Inflammatory macrophage (primary cell): ENCODE results near the gene ABCC12.

Experiments
- DNase-seq, 2 donors: peaks; one replicate each; pipeline ENCODE4 v3.0.0-alpha.2; 2020 to 2022

ABCC12 gene

DNA sequence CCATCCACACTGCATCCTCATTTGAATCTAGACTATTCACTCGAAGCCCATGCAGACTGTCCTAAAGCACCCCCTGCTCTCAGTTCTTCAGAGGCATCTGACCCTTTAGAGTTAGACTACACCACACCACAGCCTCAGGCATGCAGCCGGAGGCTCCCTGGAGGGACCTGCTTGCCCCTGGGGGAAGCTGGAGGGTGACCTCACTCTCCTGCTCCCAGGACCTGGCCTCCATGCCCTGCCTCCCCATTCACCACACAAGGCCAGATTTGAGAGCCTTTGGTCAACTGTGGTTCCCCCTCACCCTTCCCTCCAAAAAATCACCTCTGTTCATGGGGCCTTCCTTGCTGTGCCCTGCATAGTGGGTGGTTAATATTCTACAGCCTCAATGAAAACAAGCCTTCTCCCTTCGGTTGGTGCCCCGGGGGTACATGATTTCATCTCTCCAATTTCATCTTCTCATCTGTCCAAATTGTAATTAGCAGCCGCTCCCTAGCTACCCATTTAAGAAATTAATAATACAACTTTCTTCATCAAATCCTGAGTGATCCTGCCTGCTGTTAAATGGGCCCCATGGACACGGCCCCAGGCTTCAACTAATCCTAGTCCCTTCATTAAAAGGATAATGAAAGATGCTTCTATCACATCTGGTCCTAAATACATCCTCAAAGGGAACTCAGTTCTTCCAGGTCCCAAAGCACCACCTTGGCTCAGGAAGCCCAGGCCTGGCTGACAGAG, 24.4 kb downstream of the ABCC12 start:
- DNase-seq: no peak

DNA sequence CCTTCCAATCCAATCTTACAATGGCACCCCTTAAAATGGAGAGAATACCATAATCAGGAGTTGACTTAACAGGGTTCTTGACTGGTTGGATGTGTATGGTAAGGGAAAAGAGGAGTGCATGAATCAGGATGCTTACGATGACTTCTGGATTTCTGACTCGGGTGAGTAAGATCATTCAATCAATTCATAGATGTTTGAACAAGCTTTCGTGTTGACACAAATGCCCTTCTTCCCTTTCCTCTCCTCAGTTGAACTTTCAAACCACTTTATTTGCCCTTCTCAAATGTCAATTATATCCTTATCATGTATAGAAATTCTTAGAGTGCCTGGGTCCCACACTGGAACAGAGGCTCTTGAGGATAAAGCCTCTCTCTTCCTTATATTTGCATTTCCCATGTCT, 25.9 kb downstream of the ABCC12 start:
- no peak for DNase-seq

DNA sequence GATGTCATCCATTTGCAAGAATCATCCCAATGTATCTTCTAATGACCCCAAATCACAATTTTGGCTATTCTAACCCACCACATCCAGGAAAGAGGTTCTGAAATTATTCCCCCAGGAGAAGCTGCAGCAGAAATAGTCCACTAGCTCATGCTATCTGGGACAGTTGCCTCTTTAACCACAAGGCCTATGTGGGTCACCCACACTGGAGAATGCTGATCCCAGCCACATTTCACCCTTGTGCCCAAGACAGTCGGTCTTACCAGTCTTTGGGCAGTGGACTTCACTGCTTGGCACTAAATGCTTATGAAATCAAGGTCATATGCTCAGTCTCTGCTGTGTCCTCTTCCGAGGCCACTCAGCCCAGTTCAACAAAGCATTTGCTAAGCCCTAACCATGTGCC, 27.0 kb downstream of the ABCC12 start:
- DNase-seq: no peak

DNA sequence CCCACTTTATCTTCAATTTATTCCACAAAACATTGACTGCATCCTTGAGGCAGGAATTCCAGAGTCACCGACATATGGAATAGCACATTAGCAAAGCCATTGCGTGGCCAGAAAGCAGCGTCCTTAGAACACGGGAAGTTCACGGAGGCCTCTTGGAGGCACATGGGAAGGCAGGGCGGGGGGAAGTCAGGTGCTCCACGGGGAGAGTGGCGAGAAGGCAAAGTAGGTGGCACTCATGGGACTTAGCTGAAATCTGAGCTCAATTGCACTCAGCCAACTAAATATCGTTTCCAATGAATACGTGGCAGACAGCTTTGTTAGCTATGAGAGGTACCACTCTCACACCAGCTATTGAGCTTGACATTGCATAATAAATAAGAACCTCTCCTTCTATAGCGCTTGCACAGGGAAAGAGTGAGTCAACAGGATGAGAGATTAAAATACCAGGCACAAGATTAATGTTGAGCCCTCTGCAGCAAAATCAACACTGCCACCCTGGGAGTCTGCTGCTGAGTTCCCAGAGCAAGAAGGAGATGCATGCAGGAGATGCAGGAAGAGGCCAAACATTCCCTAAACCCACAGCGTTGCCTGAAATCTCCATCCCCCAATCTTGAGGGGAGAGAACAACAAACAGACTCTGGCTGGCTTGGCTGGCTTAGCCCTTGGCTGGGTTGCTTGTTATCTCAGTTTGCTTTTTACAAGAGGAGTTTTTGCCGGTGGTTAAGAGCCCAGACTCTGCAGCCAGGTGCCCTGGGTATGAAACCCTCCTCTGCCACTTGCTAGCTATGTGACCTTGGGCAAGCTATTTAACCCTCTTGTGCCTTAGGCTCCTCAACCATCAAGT, 28.8 kb downstream of the ABCC12 start:
- no peak for DNase-seq

DNA sequence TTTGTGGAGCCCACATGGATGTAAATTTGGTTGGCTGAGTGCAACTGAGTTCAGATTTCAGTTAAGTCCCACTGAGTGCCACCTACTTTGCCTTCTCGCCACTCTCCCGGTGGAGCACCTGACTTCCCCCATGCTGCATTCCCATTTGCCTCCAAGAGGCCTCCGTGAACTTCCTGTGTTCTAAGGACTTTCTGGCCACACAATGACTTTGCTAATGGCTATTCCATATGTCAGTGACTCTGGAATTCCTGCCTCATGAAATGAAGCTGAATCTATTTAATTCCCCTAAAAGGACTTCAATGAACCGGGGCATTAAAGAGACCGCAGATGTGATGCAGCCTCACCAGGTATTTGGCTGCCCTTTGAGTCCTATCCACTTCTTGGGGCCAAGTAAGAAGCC, 29.9 kb downstream of the ABCC12 start:
- no peak for DNase-seq

DNA sequence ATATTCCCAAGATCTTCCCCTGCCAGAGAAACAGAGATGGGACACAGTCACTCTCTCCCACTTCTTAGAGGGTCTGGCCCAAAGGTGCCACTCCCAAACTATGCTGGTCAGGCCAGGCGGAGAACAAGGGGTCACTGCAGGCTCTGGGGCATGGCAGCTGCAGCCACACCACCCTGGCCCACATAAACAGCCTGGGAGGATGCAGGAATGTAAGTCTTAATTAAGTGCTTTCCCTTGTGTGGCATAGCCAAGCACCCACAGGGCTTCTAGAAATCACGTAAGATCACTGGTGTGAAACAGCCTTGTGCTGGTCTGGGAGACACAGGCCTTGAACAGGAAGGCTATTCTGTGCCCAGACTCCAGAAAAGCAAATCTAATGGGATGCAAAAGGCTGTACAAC, 31.5 kb downstream of the ABCC12 start:
- DNase-seq: no peak

DNA sequence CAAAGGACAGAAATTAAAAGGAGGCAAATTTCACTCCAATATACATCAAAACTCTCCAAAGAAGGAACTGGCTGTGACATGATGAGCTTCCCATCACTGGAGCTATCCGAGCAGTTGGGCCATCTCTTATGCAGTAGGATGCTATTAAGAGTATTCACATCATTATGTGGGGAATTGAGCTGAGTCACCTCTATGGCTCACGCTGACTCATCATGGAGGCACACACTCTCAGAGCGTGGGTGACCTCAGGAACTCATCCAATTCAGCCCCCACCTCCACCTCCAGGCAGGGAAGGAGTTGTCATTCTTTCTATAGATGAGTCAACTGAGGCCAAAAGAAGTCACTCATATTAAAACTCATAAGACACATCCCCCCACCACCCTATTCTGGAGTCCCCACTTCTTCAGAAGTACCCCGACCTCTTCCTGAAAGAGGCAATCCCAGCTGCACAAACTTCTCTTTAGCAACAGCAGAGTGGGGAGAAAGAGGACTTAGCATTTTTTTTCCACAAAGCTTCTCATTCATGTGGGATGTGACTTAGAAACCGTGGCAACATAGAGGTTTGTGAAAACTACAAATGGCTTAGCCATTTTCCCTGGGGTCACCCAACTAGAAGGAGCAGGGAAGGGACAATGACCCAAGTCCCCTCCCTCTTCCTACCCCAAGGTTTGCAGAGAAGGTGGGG, 32.5 kb downstream of the ABCC12 start:
- DNase-seq: peak; percentile 27 to 74

DNA sequence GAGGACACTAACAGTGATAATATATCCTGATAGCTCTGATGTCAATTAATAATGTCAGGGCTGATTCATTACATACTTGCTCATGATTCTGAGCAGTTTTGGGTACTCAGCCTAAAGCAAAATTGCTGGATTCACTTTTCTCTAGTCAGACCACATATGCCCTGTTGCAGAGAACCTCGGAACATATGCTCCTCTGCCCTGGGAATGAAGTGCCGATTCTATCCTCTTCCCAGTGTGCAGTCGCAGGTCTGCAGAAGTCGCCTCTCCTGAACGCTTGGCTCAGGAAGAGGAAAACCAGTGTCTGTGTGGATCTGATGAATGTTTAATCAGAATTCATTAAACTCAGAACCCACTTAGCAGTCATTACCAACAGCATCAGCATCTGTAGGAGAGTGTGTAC, 34.5 kb downstream of the ABCC12 start:
- no peak for DNase-seq

DNA sequence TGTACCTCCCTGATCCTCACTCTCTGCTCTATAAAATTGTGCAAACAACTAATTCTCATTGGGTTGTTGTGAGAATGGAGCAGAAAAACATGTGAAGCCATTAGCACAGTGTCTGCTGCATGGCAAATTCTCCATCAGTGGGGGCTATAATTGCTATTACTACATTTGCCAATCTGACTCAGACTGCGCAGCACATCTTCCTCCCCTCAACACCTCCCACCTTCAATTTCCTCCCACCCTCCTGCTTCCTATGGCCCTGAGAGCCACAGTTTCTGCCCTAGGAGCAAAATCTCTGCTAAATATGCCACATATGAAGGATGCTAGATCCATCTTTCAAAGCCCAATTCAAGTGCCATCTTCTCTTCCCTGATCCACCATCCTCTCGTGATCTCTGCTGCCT, 37.0 kb downstream of the ABCC12 start:
- no peak for DNase-seq

DNA sequence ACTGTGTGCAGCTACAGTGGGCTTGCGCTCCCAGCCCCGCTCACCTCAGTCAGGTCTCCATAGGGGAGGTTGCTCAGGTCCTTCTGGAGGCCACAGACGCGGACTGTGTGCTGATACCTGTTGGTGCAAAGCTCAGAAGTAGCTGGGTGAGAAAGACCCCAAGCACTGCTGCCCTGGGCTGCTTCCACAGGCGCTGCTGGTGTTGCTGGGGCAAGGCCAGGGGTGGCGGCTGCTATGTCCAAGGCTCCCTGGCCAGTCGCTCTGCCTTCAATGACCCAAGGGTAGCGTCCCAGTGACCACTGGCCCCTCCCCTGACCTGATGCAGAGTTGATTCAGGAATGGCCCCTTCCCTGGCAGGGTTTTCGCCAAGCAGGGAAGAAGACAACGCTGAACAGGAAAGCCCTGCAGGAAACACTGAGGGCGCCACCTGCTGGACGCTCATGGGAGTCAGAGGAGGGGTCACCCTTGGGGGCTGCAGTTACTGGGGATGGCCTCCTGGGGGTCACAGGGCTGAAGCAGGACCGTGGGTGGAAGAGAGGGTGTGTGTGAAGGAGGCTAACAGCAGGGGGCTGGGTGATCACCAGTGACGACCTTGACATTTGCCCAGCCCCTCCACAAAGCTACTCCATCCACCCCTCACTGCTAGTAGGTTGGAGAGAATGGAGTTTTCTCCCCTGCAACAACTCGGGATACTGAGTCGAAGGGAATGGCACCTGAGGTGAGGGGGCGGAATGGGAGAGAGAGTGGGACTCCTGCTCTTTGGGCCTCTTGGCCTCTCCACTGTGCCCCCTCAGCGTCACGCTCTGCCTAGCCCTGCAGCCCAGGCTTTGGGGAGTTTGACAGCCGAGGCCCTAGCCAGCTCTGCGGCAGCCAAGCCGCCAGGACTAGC, 38.3 kb downstream of the ABCC12 start:
- peak; percentile 17 to 41 for DNase-seq

DNA sequence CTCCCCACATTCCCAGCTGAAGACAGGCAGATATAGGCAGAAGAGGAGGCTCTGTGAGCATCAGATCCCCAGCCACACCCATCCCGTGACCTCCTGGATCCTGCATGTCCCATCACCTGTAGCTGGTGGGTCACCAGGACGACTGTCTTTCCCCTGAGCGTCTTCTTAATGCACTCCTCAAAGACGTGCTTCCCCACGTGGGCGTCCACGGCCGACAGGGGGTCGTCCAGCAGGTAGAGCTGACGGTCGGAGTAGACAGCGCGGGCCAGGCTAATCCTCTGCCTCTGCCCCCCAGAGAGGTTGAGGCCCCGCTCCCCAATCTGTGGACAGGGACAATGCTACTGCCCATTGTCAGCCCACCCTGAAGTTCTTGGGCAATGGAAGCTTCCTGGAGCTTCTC, 40.5 kb downstream of the ABCC12 start:
- no peak for DNase-seq

DNA sequence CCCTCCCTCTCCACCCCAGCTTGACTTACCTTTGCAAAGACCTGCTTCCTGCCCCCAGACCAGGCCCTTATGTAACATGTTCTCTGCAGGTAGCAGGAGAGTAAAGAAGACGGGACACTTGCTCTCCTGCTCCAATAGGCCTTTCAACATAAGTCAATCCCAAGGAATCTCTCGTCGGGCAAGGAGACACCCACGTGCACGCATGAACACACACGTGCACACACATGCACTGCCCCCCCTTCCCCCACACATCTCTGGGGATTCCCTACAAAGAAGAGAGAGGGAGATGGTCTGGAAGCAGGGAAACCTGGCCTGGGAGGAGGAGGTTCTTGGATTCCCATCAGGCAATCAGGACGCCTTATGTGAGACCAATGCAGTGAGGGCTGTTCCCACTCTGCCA, 41.4 kb downstream of the ABCC12 start:
- no peak for DNase-seq

DNA sequence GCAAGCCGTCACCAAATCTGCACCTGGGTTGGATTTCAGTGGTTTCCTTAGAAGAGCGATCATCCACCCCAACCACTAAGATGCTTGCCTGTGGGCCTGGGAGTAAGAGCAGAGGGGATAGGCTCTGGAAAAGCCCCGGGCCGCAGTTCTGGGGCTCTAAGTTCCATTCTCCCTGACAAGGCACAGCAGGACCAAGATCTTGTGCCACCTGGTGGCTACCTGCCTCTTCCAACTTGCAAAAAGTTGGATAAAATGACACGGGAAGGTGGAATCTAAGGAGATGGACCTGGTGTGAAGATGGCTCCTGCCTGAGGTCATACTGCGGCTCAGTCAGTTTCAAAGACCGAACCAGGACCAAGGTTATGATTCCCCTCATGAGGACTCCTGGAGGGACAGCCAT, 42.3 kb downstream of the ABCC12 start:
- no peak for DNase-seq

DNA sequence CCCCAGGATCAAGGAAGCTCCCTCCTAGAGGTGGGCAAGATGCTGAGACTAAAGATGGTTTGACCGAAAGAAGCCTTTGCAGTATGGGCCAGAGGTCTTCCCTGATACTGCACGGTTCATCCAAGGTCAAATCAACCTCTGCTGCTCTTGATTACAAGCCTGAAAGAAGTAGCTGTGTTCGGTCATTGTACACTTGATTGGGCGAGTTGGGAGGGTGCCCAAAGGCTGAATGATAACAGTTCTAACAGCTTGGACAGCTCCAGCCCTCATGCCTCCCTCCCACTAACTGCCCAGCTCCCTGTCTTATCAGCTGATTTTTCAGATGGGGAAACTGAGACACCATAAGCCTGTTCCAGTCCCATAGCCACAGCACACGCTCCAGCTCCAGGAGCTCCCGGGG, 42.8 kb downstream of the ABCC12 start:
- DNase-seq: no peak

DNA sequence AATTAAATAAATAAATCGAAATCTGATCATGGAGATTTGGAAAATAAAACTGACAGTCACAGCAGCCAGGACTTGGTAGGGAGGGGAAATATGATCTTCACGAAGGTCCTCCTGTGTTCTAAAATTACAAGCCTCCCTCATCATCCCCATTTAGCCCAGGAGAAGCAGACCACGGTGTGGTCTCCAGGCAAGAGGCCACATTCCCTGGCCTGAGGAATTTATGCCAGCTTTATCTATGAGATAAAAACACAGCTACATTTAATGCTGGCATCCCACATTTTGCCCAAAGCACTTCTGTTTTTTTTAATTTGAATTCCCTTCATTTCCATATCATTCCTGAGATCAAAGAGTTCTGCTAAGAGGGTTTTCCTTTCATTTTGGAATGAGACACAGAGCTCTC, 43.2 kb downstream of the ABCC12 start:
- DNase-seq: no peak

DNA sequence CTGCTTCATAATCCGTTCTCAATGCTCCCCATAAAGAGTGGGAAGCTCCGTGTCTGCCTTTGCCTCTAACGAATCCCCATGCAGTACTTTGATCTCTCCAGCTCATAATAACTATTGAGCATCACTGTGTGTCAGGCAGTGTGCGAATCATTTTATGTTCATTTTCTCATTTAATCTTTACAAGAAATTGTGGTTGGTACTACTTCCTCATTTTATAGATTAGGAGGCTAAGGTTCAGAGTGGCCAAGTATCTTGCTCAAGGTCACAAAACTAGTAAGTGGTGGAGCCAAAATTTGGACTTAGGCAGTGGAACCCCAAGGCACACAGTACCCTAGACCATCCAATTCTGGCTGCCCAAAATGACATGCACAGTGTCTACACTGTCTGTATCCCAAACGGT, 44.8 kb downstream of the ABCC12 start:
- DNase-seq: no peak

DNA sequence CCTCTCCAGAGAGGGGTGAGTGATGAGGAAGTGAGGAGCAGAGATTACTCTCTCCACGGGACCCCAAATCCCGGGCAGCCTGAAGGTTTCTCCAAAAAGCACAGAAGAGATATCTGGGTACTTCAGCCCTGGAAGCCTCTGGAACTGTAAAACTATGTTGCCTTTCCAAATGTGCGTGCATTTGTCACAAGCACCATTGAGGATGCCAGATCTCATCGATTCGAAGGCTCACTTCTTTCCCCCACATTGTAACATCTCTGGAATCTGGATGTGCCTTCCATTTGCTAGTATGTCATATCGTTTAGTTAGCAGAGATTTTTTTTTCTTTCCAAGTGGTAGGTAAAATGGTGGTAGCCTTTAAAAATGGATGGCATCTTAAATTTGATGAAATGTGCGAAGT, 45.8 kb downstream of the ABCC12 start:
- DNase-seq: no peak

DNA sequence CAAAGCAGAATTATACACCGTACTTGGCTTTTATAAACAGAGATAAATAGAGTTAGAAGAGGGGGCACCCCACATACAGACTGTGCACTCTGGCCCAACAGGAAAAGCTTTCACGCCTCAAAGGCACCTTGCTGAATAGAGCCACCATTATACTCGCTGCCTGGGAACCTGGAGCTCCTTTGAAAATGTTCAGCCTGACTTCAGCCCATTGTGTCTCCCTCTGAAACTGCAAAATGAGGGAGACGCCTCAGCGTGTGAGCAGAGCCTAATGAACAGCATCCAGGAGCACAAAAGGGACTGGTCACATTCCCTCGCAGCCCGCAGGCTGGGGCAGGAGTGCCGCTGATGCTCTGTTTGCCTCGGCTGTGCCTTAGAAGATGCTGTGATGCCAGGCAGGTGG, 46.3 kb downstream of the ABCC12 start:
- no peak for DNase-seq

DNA sequence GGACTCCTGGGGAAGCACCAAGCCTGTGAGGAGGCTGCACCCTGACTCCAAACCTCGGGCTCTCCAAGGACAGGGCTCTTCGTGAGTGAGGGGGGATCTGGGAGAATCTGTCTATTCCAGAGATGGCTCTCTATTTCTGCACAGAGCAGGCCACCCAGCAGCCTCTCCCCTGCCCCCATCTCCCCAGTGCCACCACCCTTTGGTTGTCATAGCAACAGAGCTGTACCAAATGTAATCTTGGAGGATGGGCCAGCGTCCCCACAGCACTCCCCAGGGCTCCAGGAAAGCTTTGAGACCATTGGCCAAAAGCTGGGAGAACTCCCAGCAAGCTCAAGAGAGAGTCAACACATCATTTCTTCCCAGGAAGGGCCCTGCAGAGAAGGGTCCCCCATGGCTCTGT, 49.3 kb downstream of the ABCC12 start:
- no peak for DNase-seq
